ENCODE measurements around the gene CREB3L1. TPM values are rescaled to one million over a fixed set of nuclear protein-coding genes. Genes with fewer than 3 reads are reported as not detected.

CREB3L1 gene
- total and polyA plus RNA-seq, 2 of the 13 experiments (the other 11 are each of a cell fraction or from before 2014, with no cell fraction given) = not detected

DNA sequence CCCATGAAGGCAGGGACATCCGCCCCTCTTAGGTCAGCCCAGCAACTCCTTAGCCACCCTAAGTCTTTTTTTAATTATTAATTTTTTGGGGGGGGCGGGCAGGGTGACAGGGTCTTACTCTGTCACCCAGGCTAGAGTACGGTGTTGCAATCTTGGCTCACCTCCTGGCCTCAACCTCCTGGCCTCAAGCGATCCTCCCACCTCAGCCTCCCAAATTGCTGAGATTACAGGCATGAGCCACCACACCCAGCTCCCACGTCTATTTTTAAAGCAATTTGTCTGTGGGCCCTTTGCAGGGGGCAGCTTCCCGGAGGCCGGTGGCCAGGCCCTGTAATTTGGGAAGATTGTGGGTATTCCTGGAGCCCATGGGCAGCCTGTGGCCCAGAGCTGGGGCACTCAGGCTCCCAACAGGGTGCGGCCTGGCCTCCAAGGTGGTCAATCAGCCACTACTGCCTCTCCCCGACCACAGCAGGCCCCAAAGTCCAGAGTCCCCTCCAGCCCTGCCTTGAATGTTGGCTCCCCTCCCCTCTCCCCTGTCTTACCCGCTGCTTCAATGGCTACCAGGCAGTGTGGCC, 27.2 kb downstream of the CREB3L1 start:
- no TSS peak for BruUV-seq (replicated peaks)
- in situ Hi-C loops (cut with HindIII; ENCODE audit: extremely low pct_ligation_motif_present, low pct_unique_long_range_greater_than_20kb) (no loop called here), intact Hi-C loops (cut with micrococcal nuclease; ENCODE audit: unreplicated experiment) (no loop called here)
- ATAC-seq (no peak), DNase-seq (ENCODE audit: low spot score) (no peak), FAIRE-seq (no peak)
- Histone ChIP-seq H3K79me2 (ENCODE audit: insufficient read depth, low read length) (no peaks in the 10 kb centered on the region), H3K27me3 (ENCODE audit: control insufficient read depth in 1 of 2, insufficient read depth in 2 of 2, low read length in 2 of 2) (peaks cover 1 to 9% of the 10 kb centered on the region in 2 experiments; a peak in 4 of 5 replicates), H3K9me3 (ENCODE audit: low read length) (no peaks in the 10 kb centered on the region), H3K4me3 (replicated peaks in 1 of 3; ENCODE audit: insufficient read depth in 1 of 3, low read depth in 2 of 3, low read length in 3 of 3) (no peak overlapping the region), H4K20me1 (ENCODE audit: insufficient read depth, low read length) (no peaks in the 10 kb centered on the region), H3K4me2 (ENCODE audit: low read depth, low read length) (0 out of 2 replicates have a peak overlapping the region, but pooled peaks have one; percentile 32), H3K4me1 (ENCODE audit: insufficient read depth, low read length) (peaks cover 34% of the 10 kb centered on the region), H3K36me3 (replicated peaks in 1 of 2; ENCODE audit: control insufficient read depth in 1 of 2, insufficient read depth in 2 of 2, low read length in 2 of 2) (no peaks in the 10 kb centered on the region), H3K9ac (ENCODE audit: insufficient read depth, low read depth, low read length) (no peak overlapping the region), H2AFZ (ENCODE audit: low read length) (no peak overlapping the region), H3K27ac (ENCODE audit: extremely low read length, insufficient read depth, low read length) (no peak overlapping the region)
- ChIA-PET POLR2A (interaction anchor here (2.0 kb wide), 1 partner anchor 61 kb away, joined by 16 read pairs; no protein-coding TSS in a partner anchor), CTCF (ENCODE audit: low intra/inter-chr PET ratio, low total read pairs) (no interaction called here)
- no peak for TF ChIP-seq ZBTB42 (CRISPR knock-in tag; IDR thresholded peaks at IDR 0.05)
- TF ChIP-seq, protein P1, sequence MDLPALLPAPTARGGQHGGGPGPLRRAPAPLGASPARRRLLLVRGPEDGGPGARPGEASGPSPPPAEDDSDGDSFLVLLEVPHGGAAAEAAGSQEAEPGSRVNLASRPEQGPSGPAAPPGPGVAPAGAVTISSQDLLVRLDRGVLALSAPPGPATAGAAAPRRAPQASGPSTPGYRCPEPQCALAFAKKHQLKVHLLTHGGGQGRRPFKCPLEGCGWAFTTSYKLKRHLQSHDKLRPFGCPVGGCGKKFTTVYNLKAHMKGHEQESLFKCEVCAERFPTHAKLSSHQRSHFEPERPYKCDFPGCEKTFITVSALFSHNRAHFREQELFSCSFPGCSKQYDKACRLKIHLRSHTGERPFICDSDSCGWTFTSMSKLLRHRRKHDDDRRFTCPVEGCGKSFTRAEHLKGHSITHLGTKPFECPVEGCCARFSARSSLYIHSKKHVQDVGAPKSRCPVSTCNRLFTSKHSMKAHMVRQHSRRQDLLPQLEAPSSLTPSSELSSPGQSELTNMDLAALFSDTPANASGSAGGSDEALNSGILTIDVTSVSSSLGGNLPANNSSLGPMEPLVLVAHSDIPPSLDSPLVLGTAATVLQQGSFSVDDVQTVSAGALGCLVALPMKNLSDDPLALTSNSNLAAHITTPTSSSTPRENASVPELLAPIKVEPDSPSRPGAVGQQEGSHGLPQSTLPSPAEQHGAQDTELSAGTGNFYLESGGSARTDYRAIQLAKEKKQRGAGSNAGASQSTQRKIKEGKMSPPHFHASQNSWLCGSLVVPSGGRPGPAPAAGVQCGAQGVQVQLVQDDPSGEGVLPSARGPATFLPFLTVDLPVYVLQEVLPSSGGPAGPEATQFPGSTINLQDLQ (CRISPR knock-in tag; IDR thresholded peaks at IDR 0.05) = no peak
- TF ChIP-seq ZNF879 (CRISPR knock-in tag; IDR thresholded peaks at IDR 0.05) = no peak
- no peak for TF ChIP-seq ZNF10 (CRISPR knock-in tag; IDR thresholded peaks at IDR 0.05; ENCODE audit: borderline replicate concordance, low read depth)
- TF ChIP-seq, protein P2, sequence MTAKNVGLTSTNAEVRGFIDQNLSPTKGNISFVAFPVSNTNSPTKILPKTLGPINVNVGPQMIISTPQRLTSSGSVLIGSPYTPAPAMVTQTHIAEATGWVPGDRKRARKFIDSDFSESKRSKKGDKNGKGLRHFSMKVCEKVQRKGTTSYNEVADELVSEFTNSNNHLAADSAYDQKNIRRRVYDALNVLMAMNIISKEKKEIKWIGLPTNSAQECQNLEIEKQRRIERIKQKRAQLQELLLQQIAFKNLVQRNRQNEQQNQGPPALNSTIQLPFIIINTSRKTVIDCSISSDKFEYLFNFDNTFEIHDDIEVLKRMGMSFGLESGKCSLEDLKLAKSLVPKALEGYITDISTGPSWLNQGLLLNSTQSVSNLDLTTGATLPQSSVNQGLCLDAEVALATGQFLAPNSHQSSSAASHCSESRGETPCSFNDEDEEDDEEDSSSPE (CRISPR knock-in tag; IDR thresholded peaks at IDR 0.05) = no peak
- TF ChIP-seq, protein P3, sequence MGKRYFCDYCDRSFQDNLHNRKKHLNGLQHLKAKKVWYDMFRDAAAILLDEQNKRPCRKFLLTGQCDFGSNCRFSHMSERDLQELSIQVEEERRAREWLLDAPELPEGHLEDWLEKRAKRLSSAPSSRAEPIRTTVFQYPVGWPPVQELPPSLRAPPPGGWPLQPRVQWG (CRISPR knock-in tag; IDR thresholded peaks at IDR 0.05; ENCODE audit: borderline replicate concordance, low read depth) = no peak
- TF ChIP-seq, protein P4, sequence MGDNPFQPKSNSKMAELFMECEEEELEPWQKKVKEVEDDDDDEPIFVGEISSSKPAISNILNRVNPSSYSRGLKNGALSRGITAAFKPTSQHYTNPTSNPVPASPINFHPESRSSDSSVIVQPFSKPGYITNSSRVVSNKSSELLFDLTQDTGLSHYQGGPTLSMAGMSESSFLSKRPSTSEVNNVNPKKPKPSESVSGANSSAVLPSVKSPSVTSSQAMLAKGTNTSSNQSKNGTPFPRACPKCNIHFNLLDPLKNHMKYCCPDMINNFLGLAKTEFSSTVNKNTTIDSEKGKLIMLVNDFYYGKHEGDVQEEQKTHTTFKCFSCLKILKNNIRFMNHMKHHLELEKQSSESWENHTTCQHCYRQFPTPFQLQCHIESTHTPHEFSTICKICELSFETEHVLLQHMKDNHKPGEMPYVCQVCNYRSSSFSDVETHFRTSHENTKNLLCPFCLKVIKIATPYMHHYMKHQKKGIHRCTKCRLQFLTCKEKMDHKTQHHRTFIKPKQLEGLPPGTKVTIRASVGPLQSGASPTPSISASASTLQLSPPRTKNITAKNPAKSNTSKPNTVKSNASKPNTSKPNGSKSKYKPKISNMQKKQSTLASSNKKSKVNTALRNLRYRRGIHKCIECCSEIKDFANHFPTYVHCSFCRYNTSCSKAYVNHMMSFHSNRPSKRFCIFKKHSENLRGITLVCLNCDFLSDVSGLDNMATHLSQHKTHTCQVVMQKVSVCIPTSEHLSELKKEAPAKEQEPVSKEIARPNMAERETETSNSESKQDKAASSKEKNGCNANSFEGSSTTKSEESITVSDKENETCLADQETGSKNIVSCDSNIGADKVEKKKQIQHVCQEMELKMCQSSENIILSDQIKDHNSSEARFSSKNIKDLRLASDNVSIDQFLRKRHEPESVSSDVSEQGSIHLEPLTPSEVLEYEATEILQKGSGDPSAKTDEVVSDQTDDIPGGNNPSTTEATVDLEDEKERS (CRISPR knock-in tag; IDR thresholded peaks at IDR 0.05) = no peak
- TF ChIP-seq, protein P5, sequence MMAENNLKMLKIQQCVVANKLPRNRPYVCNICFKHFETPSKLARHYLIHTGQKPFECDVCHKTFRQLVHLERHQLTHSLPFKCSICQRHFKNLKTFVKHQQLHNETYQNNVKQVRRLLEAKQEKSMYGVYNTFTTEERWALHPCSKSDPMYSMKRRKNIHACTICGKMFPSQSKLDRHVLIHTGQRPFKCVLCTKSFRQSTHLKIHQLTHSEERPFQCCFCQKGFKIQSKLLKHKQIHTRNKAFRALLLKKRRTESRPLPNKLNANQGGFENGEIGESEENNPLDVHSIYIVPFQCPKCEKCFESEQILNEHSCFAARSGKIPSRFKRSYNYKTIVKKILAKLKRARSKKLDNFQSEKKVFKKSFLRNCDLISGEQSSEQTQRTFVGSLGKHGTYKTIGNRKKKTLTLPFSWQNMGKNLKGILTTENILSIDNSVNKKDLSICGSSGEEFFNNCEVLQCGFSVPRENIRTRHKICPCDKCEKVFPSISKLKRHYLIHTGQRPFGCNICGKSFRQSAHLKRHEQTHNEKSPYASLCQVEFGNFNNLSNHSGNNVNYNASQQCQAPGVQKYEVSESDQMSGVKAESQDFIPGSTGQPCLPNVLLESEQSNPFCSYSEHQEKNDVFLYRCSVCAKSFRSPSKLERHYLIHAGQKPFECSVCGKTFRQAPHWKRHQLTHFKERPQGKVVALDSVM (CRISPR knock-in tag; IDR thresholded peaks at IDR 0.05) = peak; percentile 94
- no peak for TF ChIP-seq ZNF562 (CRISPR knock-in tag; IDR thresholded peaks at IDR 0.05; ENCODE audit: borderline replicate concordance)
- TF ChIP-seq ZSCAN25 (CRISPR knock-in tag; IDR thresholded peaks at IDR 0.05) = peak; percentile 90
- 34% methylated on average over 9 of the region's 10 CpGs for WGBS (ENCODE audit: low lambda C conversion rate)
